ENCODE measurements around the gene MTSS2.

Gene MTSS2

DNA sequence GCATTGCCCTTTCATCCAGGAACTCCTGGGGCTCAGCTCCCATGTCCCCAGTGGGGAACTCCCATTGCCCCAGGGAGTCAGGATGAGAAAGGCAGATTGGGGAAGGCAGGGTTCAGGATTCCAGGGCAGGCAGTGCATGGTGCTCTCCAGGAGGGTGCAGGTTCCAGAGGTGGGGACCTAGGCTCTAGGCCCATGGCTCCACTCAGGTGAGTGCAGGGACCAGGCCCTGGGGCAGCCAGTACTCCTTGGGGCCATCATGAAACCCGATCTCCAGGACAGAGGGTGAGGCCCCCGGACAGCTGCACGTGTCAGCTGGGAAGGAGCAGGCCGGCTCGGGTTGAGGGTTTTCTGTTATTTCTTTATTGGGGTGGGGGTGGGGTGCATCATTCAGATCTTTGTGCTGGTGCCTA, 1.3 kb upstream of the MTSS2 start:
- DNase-seq (ENCODE audit: low read depth in 2 of 2), result no peak

DNA sequence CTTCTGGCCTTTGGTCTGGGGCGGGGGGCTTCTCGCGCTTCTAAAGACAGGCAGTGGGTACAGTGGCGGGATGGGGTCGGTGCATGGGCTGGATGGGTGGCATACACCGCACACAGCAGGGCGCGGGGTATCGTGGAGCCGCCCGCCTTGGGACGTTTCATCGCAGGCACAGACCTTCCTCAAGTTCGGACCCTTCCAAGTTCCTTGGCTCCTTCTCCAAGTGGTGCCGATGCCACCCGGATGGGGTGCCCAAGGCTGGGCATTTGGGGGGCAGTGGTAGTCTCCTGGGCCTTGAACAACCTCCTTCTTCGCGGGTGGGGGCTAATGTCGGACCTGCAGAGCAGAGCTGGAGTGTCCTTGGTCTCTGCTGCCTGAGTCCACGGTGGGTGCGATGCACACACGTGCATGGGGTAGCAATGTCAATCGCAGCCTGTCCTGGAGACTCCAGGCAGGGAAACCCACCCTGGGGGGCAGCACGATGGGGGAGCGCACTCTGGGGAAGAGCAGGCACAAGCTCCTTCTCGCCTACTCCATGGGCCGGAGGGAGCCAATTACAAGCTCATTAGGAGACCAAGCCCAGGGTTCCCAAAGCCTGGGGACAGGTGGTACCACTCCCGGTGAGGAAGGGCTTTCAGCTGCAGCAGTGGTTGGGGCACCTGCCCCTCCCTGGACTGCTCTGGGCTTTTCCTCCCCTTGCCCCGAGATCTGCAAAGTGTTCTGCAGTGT, 686 bp upstream of the MTSS2 start:
- DNase-seq (ENCODE audit: low read depth in 2 of 2), result no peak

DNA sequence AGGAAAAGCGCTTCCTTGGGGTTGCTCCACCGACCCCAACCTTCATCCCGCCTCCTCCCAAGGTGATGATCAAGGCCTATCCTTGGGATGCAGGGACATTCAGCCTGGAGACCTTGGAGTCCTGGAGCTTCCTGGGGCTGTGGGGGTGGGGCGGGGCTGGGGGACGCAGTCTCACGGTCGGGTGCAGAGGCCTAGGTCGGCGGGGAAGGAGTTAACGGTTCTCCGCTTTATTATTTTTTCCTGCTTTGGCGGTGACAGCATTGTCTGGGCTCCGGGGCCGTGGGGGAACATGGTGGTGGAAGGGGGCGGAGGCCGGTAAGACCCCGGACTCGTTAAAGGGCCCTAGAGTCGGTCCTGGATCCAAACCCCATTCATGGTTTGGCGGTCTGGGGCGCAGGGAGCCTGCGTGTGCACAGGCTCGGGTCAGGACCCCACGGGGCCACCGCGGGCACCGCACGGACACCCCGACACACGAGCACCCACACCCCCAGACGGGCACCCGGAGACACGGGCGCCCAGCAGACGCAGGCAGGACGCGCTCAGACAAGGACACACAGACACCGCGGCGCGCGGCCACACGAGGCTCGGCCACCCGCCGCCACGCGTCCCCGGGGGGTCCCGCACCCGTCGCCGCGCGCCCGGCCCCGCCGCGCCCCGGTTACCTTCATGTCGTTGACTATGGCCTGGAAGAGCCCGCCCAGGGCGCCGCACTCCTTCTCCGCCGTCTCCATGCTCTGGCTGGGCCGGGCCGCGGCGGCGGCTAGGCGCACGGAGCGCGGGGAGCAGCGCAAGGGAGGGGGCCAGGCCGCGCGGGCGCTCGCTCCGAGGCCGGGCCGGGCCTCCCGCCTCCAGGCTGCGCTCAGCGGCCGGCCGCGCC, 554 bp downstream of the MTSS2 start:
- DNase-seq (ENCODE audit: low read depth in 2 of 2), result no peak

DNA sequence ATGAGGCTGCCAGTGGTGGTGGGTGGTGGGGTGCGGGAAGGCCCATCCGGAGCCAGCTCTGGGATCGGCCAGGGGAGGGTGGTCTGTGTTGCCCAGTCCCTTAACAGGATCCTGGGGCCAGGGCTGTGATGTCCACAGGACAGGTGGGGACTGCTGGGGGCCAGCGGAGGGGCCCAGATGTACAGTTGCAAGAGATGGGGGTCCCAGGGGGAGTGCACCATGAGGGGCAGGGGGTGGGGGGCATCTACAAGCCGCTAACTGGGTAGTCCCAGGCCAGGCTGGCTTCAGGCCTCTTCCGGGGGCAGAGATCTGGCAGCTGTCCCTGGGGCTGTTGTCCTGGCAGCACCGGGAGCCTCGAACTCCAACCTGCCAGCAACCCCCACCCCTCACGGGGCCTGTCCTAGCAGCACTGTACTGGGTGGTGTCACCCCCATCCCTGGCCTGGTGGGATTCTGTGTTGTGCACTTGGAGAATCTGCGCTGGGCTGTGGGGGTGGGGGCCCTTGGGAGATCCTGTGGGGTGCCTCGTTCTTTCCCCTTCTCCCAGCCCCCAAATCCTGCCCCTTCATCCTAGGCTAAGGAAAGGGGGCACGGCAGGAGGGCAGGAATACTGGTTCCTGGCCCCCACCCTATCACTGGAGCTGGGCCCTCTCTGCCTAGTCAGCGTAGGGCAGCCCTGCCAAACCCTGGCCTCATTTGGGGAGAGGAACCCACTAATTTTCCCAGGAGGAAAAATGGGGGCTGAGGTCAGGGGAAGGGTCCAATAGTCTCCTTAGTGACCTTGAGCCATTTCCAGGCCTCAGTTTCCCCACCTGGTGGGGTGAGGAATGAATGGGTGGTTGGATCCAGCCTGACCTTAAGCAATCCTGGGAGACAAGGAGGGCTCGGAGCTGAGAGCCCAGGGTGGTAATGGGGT, 1.4 kb downstream of the MTSS2 start:
- no peak for DNase-seq (ENCODE audit: low read depth in 2 of 2)

DNA sequence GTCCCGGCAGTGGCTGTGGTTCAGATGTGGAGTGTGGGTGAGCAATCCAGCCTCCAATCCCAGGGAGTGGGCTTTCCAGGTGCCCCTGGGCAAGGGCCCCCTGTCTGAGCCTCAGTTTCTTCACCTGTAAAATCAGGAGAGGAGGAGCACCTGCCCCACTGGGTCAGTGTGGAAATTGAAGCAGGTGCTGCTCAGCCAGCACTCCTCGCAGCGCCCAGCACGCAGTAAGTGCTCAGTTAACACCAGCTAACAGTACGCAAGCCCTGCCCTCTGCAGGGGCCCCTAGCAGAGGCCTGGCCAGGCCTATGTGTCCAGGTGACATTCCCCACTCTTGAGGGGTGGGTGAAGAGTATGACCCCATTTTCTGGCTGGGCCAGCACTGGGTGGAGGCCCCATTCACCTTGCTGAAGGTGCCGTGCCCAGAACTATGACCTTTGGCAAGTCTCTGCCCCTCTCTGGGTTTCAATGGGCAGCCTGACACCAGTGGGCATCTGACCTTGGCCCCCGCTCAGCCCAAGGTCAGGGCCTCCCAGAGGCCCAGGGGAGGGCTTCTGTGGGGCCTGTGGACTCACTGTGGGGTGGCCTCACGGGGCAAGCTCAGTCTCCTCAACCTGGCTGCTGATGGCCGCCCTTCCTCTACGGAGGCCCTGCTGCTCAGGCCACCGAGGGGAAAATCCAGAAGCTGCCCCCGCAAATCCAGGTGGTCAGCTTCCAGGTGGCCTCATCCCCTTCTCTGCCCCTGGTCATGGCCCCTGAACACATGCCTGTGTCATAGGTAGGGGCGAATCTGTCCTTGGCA, 2.5 kb downstream of the MTSS2 start:
- DNase-seq (ENCODE audit: low read depth in 2 of 2), result no peak

DNA sequence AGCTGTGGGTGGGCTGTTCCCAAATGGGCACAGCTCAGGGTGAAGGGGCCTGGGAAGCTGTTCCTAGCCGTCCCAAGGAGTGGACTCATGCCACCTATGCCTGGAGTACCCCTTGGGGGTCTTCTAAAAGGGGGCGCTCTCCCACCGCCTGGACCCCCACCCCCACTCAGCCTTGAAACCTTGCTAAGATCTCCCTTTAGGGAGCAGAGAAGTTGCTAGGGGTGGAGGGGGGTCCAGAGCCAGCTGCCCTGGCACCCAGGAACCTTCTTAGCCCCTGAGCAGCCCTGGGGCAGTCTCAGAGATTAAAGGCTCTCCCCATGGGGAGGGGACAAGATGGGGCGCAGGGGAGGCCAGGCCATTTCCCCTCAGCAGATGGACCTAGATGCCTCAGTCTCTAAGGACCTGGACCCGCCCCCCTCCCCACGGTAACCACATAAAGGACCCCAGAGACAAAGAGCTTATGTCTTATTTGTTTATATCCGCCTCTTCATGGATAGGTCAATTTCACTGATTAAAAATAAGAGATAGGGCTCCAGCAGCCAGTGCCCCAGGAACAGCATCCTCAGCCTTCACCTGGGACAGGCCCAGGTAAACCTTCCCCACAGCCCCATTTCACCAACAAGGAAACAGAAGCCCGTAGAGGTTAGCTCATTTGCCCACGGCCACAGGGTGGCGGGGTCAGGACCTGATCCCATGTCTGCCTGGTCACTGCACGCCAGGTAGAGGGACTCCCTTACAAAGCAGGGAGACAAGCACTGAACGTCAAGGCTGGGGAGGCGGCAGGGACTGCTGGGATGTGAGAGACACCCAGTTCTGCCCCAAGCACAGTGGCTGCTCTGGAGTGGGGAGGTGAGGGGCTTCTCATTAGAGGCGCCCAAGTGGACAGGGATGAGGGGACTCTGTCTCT, 3.4 kb downstream of the MTSS2 start:
- DNase-seq (ENCODE audit: low read depth in 2 of 2), result no peak

DNA sequence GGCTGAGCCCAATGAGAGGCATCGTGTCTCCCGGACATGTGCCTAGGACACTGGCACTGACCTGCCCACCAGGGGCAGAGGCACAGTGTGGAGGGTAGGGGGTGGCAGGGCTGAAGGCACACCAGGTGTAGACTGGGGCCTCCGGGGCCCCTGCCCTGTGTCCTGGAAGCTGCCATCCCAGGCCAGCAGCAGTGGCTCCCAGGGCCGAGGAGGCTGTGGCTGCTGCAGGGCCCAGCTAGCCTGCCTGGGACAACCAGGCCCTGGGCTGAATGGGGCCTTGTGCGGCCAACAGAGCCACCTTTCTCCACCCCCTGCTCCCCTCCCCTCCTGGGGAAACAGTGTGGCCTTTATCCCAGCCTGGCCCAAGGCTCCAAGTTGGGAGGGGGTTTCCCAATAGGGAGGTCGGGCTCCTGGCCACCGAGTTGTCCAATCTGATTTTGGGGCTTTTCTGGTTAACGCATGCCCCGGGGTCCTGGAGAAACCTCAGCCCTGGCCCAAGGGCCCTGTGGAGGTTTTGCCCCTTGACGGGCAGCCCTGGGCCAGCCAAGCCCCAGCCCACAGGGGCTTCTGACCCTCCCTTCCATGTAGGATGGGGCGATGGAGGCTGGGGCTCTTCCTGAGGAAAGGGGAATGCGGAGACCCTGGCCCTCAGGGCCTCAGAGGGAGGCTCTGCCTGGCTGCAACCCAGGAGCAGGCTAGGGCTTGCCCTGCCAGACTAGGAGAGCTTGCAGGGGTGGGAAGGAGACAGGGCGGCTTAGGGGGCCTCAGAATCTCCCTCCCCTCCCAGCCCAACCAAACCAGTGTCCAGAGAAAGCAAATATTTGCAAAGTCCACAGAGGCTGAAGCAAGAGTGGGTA, 4.2 kb downstream of the MTSS2 start:
- no peak for DNase-seq (ENCODE audit: low read depth in 2 of 2)

DNA sequence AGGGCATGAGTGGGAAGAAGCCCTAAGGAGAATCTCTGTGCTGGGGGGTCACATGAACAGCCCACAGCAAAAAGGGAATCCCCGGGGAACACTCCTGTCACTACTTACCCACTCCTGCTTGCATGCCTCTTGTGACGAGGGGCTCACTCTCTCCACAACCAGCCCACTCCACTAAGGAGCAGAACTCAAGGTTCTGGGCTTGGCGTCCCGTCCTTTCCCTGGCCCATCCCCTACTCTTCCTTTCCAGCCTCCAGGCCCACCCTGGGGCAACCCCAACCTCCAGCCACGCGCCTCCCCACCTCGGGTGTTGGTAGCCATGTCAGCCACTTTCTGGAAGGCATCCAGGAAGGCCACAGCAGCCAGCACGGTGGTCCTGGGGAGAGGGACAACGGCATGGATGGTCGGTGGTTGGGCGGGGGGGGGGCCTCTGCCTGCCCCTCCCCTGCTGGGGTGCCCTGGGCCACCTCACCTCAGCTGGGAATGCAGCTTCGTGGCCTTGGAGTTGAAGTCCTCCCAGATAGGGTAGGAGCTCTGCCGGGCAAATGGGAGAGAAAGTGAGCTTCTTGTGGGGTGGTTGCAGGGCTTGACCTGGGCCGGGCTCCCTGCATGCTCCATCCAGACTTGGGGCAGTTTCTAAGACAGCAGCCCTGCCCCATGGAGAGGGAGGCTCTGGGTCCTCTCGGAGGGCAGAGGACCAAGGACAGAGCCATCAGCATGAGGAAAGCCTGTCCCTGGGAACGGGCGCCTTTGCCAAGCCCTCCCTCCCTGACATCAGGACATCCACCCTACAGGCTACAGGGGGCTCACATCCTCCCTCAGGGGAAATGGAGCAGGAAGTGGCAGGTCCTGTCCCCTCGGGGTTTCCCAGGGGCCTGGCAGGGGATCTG, 5.1 kb downstream of the MTSS2 start:
- no peak for DNase-seq (ENCODE audit: low read depth in 2 of 2)

DNA sequence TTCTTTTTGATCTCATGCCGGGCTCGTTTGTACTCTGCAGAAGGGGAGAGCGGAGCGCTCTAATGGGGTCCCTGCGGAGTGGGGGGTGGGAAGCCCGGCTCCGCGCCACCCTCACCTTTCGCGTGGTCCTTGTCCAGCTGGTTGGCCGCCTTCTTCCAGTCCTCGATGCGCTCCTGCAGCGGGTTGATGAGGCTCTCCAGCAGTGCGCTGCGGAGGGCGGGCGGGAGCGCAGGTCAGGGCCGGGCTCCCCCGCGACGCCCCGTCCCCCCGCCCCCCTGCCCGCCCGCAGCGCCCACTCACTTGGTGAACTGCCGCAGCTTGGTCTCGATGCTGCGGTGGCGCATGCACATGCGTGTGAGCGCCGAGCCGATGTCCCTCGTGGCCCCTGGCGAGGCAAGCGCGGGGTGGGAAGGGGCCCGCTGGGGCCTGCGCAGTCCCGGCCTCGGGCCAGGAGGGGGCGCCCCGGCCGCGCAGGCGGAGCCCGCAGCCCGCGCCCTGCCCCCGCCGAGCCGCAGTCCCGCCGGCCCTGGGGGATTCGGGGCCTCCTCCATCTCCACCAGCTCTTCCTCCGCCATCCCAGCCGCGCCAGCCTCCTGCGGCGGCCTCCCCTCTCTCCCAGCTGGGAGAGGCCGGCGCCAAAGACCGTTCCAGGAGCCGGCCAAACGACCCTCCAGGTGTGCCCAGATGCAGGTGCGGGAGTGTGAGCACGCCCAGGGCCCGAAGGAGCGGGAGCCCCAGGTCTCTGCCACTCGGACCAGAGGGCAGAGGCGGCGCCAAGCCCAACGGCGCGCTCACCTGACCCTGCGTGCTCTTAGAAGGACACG, 6.0 kb downstream of the MTSS2 start:
- DNase-seq (ENCODE audit: low read depth in 2 of 2), result no peak

DNA sequence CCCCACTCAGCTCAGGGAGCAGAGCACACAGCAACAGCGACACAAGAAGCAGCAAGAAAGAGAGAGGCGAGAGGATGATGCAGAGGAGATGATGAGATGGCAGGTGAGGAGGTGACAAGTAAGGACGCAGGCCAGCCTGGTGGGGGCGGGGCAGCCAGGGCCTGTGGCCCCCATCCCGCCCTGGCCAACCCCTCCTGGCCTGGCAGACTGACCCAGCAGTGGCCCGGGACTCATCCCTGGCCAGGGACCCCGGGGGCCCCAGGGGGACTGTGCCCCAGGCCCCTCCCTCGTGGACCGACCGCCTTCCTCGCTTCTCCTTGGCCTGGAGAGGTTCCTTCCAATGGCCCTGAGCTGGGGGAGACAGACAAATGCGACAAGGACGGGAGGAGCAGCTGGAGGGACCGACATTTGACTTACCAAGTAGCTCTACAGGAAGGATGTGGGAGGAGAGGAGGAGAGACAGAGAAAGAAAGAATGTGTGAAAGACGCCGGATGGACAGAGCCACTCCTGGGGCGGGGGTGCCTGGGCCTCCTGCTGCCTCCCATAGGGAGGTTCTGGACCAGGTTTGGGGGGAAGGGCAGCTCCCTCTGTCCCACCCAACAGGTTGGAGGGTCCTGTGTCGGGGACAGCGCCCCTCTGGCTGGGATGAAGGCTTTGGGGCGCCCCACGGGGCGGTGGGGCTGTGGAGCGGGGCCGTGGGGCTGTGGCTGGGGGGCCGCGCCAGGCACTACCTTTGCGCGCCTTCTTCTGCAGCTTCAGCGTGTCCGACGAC, 6.8 kb downstream of the MTSS2 start:
- no peak for DNase-seq (ENCODE audit: low read depth in 2 of 2)

DNA sequence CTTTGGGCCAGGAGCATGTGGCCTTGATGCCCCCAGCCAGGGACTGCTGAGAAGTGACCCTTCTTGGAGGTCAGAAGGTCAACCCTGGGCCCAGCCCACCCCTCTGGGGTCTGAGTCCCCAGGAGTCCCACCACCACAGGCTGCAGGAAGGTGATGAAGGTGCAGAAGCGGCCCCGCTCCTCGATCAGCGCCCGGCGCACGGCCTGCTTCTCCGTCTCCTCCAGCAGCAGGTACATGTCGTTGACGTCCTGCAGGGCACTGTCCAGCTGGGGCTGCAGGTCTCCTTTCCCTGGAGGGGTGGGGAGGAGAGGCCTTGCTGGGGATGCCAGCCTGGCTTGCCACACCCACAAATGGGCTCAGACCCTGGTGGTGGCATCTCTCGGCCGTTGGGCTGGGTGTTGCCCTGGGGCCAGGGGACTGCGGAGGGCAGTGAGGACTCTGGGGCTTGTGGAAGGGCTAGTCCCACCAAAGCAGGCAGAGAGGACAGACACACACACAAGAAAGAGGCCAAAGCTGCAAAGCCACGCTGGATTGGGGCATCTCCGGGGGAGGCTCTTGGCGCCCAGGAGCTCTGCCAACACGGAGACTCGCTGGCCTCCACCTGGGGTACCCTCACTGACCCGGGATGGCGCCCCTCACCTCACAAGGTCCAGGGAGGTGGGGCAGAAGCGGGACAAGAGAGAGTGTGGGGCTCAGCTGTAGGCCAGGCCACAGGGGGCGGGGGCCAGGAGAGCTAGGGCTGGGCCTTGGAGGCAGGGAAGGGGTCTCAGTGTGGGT, 7.5 kb downstream of the MTSS2 start:
- DNase-seq (ENCODE audit: low read depth in 2 of 2), result no peak

DNA sequence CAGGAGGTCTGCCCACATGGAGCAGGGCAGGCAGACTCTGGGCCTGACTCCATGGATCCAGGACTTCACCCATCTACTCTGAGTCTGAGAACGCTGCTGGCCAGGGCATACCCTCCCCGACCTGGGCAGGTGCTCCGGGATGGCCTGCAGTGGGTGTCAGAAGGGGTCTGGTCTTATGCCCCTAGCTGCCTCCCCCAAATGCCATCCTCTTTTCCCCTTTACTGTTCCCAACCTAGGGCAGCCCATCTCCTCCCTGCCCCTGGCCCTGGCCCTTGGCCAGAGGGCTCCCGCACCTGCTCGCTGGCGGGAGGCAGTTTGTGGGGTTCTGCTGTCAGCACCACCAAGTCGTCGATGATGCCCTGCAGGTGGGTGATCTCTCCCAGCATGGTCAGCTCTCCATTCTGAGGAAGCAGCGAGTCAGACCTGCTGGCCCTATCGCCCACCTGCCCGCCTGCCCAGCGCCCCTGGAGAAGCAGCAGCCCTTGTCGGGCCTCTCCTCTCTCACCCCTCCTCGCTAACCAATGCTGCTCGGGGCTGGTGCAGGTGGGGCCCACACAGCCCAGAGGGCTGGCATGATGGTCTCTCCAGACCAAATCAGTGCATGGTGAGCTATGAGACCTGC, 8.2 kb downstream of the MTSS2 start:
- DNase-seq (ENCODE audit: low read depth in 2 of 2), result no peak

DNA sequence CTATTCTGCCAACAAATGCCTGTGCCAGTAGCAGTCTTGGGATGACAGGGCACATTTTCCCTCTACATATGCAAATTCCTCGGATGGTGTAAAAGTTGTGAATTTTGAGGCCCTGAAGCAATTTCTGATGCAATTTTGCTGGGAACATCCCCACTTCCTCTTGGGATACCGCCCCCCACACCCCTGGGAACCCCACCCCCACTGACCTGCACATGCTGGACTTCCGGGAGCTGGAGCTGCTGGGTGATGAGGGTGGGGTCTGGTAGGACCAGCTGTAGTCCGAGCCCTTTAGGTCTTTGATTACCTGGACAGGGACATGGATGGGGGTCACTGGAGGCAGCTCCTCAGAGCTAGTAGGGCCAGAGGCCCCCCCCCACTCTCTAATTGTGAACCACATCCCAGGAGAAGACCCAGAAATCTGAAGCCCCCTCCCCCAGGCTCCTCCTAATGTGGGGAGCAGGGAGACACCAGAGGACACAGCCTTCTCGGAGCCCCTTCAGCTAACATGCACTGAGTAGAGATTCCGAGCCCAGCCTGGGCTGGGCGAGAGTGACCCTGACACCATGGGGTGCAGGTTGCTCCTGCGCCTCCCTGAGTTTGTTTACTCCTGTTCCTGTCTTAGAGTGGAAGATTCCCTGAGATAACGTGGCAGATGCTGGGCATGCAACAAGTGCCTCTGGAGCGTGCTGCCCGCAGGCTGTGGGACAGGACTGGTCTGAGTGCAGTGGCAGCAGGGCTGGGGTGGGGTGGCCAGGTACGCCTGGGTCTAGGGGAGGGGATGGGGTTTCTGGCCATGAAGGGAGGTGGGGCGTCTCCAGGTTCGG, 9.0 kb downstream of the MTSS2 start:
- DNase-seq (ENCODE audit: low read depth in 2 of 2), result no peak

DNA sequence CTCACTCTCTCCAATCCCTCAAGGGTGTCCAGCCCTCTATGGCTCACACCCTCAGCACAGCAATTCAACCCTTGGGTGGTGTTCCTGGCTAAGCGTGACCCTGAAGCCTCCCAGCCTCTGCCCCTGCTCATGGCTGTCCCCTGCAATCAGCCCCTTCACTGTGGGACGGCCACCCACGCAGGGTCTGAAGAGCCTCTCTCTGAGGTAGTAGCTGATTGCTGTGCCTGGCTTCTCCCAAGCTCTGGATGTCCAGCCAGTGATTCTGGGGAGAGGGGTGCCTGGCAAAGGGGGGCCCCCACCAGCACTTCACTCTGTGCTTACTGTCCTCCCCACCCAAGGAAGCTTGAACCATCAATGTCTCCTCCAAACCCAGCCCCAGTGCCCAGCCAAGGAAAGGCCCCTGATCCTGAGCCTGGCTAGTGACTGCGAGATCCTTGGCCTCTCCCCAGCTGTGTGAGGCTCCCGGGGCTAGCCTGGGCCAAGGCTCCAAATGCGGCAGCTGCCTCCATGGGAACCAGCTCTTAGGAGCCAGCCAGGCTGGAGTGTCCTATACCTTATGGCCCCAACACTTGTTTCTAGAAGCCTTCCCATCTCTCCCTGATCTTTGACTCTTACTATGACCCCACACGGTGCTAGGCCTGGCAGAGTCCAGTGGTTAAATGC, 9.9 kb downstream of the MTSS2 start:
- no peak for DNase-seq (ENCODE audit: low read depth in 2 of 2)

Data from stimulated activated CD8-positive, alpha-beta memory T cell treated with anti-CD3 and anti-CD28 coated beads, Interleukin-2, amount 100 ng/mL, for 48 hours (primary cell).